GM19023 (cell line): ENCODE results near the gene TOMM40L.

Source experiments
- ATAC-seq: cut with Tn5 transposase; IDR thresholded peaks from one replicate; pipeline ENCODE4 v1.9.1; 2021; ENCODE audit warnings: mild to moderate bottlenecking, moderate library complexity; ENCODE audit not compliant: unreplicated experiment

Gene TOMM40L

GRCh38 chr1:161225534-161226319 lies at the start of gene TOMM40L:
Gene TOMM40L, plus strand, starts transcription at chr1:161226060. Its CDS starts 430 bp downstream, at chr1:161226490.
- ATAC-seq: peak; percentile 97

- ATAC-seq: no peak
Measured at GRCh38 chr1:161176468-161177111, 49.3 kb upstream of the TOMM40L start.

- ATAC-seq: peak; percentile 83
Measured at GRCh38 chr1:161177112-161177935, 48.5 kb upstream of the TOMM40L start, which contains the start of gene B4GALT3. Gene B4GALT3, minus strand, starts transcription at chr1:161177507. Its CDS starts 1,447 bp downstream, at chr1:161176060.

GRCh38 chr1:161177936-161178244 lies 48.0 kb upstream of the TOMM40L start:
- ATAC-seq: no peak

GRCh38 chr1:161179698-161180097 lies 46.2 kb upstream of the TOMM40L start:
- no peak for ATAC-seq

- ATAC-seq: no peak
Measured at GRCh38 chr1:161180639-161181038, 45.2 kb upstream of the TOMM40L start.

GRCh38 chr1:161182214-161182613 lies 43.6 kb upstream of the TOMM40L start:
- peak; percentile 34 for ATAC-seq

- ATAC-seq: peak; percentile 66
Measured at GRCh38 chr1:161185282-161185682, 40.6 kb upstream of the TOMM40L start.

- ATAC-seq: peak; percentile 16
Measured at GRCh38 chr1:161185732-161186311, 40.0 kb upstream of the TOMM40L start.

GRCh38 chr1:161187311-161187710 lies 38.5 kb upstream of the TOMM40L start:
- no peak for ATAC-seq

GRCh38 chr1:161188381-161188780 lies 37.5 kb upstream of the TOMM40L start:
- ATAC-seq: no peak

GRCh38 chr1:161189036-161189435 lies 36.8 kb upstream of the TOMM40L start:
- no peak for ATAC-seq

GRCh38 chr1:161190962-161191521 lies 34.8 kb upstream of the TOMM40L start:
- no peak for ATAC-seq

- no peak for ATAC-seq
Measured at GRCh38 chr1:161191971-161192370, 33.9 kb upstream of the TOMM40L start.

GRCh38 chr1:161192476-161193465 lies 33.1 kb upstream of the TOMM40L start:
- peak; percentile 63 for ATAC-seq

GRCh38 chr1:161193561-161194235 lies 32.2 kb upstream of the TOMM40L start:
- ATAC-seq: no peak

- ATAC-seq: no peak
Measured at GRCh38 chr1:161195171-161195570, 30.7 kb upstream of the TOMM40L start.

- no peak for ATAC-seq
Measured at GRCh38 chr1:161196111-161196510, 29.7 kb upstream of the TOMM40L start.
